Caco-2 (cell line): Measurements from ENCODE around the gene CPE. TPM values are rescaled to one million over a fixed set of nuclear protein-coding genes. Genes with fewer than 3 reads are reported as not detected.
A peak's percentile ranks its signal among the peaks of the same experiment; 100 is the strongest.

ENCODE experiments used
- BruUV-seq: library from RNA; stranded (reverse); fragments of 400-500 nt; replicated peaks from 2 replicates; lab custom pipeline; 2021; lab: Mats Ljungman, UMichigan
- CTCF ChIA-PET: fragments of 300-600 bp; sonication (Branson Sonifier 250); formaldehyde crosslinking; loops from one replicate; lab custom pipeline; 2022; ENCODE audit warnings: antibody characterized with exemption; lab: Charles Lee
- POLR2A ChIA-PET: fragments of 300-600 bp; sonication (Branson Sonifier 250); formaldehyde crosslinking; loops from one replicate; lab custom pipeline; 2022; ENCODE audit warnings: antibody characterized with exemption; lab: Charles Lee
- DNase-seq, 2 experiments: peaks; one replicate each; pipeline versions ENCODE4 v3.0.0 to v3.0.0-alpha.2; 2020 to 2022
- H3K27me3 ChIP-seq: replicated peaks from 2 replicates; pipeline ENCODE4 v1.6.0; 2011; ENCODE audit warnings: low read length; ENCODE audit not compliant: control insufficient read depth, insufficient read depth
- H3K36me3 ChIP-seq: 2 replicates; pipeline ENCODE4 v1.5.1; 2011; ENCODE audit warnings: low read length; ENCODE audit not compliant: control insufficient read depth, insufficient read depth
- H3K4me1 ChIP-seq: fragments of 250-450 bp; sonication (Bioruptor Pico); 2 replicates; pipeline ENCODE4 v1.5.1; 2020; ENCODE audit warnings: mild to moderate bottlenecking
- H3K4me3 ChIP-seq: 2 replicates; pipeline ENCODE4 v1.5.1; 2011; ENCODE audit warnings: low read depth, mild to moderate bottlenecking, control low read depth, low read length
- H3K9me3 ChIP-seq: fragments of 250-450 bp; sonication (Bioruptor Pico); 2 replicates; pipeline ENCODE4 v1.5.1; 2020; ENCODE audit warnings: mild to moderate bottlenecking, moderate library complexity
- H3K27ac Mint-ChIP-seq: one replicate; pipeline ENCODE4 v1.8.0; 2022; ENCODE audit warnings: mixed read lengths; ENCODE audit not compliant: unreplicated experiment
- H3K27me3 Mint-ChIP-seq: one replicate; pipeline ENCODE4 v1.8.0; 2022; ENCODE audit warnings: mixed read lengths; ENCODE audit not compliant: insufficient read depth, unreplicated experiment
- H3K36me3 Mint-ChIP-seq: one replicate; pipeline ENCODE4 v1.8.0; 2022; ENCODE audit warnings: mild to moderate bottlenecking, mixed read lengths; ENCODE audit not compliant: insufficient read depth, unreplicated experiment
- H3K4me1 Mint-ChIP-seq: one replicate; pipeline ENCODE4 v1.8.0; 2022; ENCODE audit warnings: low read depth, mixed read lengths; ENCODE audit not compliant: unreplicated experiment
- H3K4me3 Mint-ChIP-seq: one replicate; pipeline ENCODE4 v1.8.0; 2022; ENCODE audit warnings: mild to moderate bottlenecking, moderate library complexity, mixed read lengths; ENCODE audit not compliant: unreplicated experiment
- H3K9me3 Mint-ChIP-seq: one replicate; pipeline ENCODE4 v1.8.0; 2022; ENCODE audit warnings: mixed read lengths; ENCODE audit not compliant: unreplicated experiment
- CTCF ChIP-seq, 2 experiments: fragments of 200-600 bp in 1 of 2; IDR thresholded peaks; 1 replicate in 1 of 2; 2 replicates in 1 of 2; pipeline versions ENCODE4 v1.5.1 to v1.8.0; 2011 to 2022; ENCODE audit warnings: antibody characterized with exemption in 1 of 2, control low read depth in 1 of 2, inconsistent platforms in 1 of 2, low read depth in 1 of 2, low read length in 1 of 2, mild to moderate bottlenecking in 1 of 2, moderate library complexity in 1 of 2; ENCODE audit not compliant: insufficient read depth in 1 of 2, severe bottlenecking in 1 of 2, unreplicated experiment in 1 of 2
- intact Hi-C: fragments of 100-400 bp; cut with micrococcal nuclease; formaldehyde crosslinking; loops from one replicate; pipeline ENCODE4 v1.10.0; 2022; ENCODE audit not compliant: unreplicated experiment
- total RNA-seq: library from RNA; stranded (reverse); gene quantifications from 2 replicates; pipeline ENCODE4 v1.2.3, GENCODE V29; 2022

Gene CPE
- total RNA-seq, 1 experiment from 2014 or later: 5.9 TPM

GRCh38 chr4:165331359-165331758 lies 47.4 kb upstream of the CPE start:
- Mint-ChIP-seq H3K9me3 (no peaks in the 10 kb centered on the region), H3K36me3 (peaks cover 46% of the 10 kb centered on the region), H3K4me3 (peak overlapping the region; percentile 36), H3K27me3 (no peaks in the 10 kb centered on the region), H3K27ac (no peak overlapping the region), H3K4me1 (peaks cover 24% of the 10 kb centered on the region)
- ChIA-PET CTCF (no interaction called here), POLR2A (no interaction called here)
- TF ChIP-seq CTCF (IDR thresholded peaks at IDR 0.05; ENCODE audit: insufficient read depth in 1 of 2, low read depth in 1 of 2, low read length in 1 of 2, severe bottlenecking in 1 of 2, unreplicated experiment in 1 of 2): no peak
- peaks cover 21% of the 10 kb centered on the region for H3K4me1 ChIP-seq
- intact Hi-C loops: no loop called here
- no peak for DNase-seq
- no peak overlapping the region for H3K4me3 ChIP-seq
- no peaks in the 10 kb centered on the region for H3K9me3 ChIP-seq
- BruUV-seq: no TSS peak
- H3K36me3 ChIP-seq: no peaks in the 10 kb centered on the region; the same call in none of the 2 replicates
- H3K27me3 ChIP-seq: no peaks in the 10 kb centered on the region

- no peaks in the 10 kb centered on the region for H3K9me3 Mint-ChIP-seq
- no peaks in the 10 kb centered on the region for H3K27me3 ChIP-seq
- H3K27me3 Mint-ChIP-seq: no peaks in the 10 kb centered on the region
- H3K4me3 Mint-ChIP-seq: peak overlapping the region; percentile 8
- H3K4me1 Mint-ChIP-seq: peaks cover 24% of the 10 kb centered on the region
- BruUV-seq: no TSS peak
- POLR2A ChIA-PET: no interaction called here
- H3K9me3 ChIP-seq: no peaks in the 10 kb centered on the region
- no peak for TF ChIP-seq CTCF (IDR thresholded peaks at IDR 0.05; ENCODE audit: insufficient read depth in 1 of 2, low read depth in 1 of 2, low read length in 1 of 2, severe bottlenecking in 1 of 2, unreplicated experiment in 1 of 2)
- DNase-seq: no peak
- H3K36me3 Mint-ChIP-seq: peaks cover 50% of the 10 kb centered on the region
- CTCF ChIA-PET: no interaction called here
- no peaks in the 10 kb centered on the region; the same call in none of the 2 replicates for H3K36me3 ChIP-seq
- intact Hi-C loops: no loop called here
- no peak overlapping the region for H3K27ac Mint-ChIP-seq
- H3K4me1 ChIP-seq: peaks cover 20% of the 10 kb centered on the region
- H3K4me3 ChIP-seq: no peak overlapping the region; the same call in 1 of the 2 replicates
Measured at GRCh38 chr4:165331823-165332222, 47.0 kb upstream of the CPE start.

- Histone ChIP-seq H3K9me3 (no peaks in the 10 kb centered on the region), H3K4me3 (no peak overlapping the region), H3K4me1 (peaks cover 20% of the 10 kb centered on the region), H3K27me3 (no peaks in the 10 kb centered on the region), H3K36me3 (no peaks in the 10 kb centered on the region; the same call in none of the 2 replicates)
- H3K27me3 Mint-ChIP-seq: no peaks in the 10 kb centered on the region
- peaks cover 57% of the 10 kb centered on the region for H3K36me3 Mint-ChIP-seq
- no peak for TF ChIP-seq CTCF (IDR thresholded peaks at IDR 0.05; ENCODE audit: insufficient read depth in 1 of 2, low read depth in 1 of 2, low read length in 1 of 2, severe bottlenecking in 1 of 2, unreplicated experiment in 1 of 2)
- H3K9me3 Mint-ChIP-seq: no peaks in the 10 kb centered on the region
- CTCF ChIA-PET: no interaction called here
- intact Hi-C loops: no loop called here
- H3K4me3 Mint-ChIP-seq: no peak overlapping the region
- POLR2A ChIA-PET: no interaction called here
- H3K27ac Mint-ChIP-seq: no peak overlapping the region
- no TSS peak for BruUV-seq
- no peak for DNase-seq
- peaks cover 24% of the 10 kb centered on the region for H3K4me1 Mint-ChIP-seq
Measured at GRCh38 chr4:165332502-165332901, 46.3 kb upstream of the CPE start.
